HepG2 (cell line): Measurements from ENCODE around the gene TSEN54. TPM values are rescaled to one million over a fixed set of nuclear protein-coding genes. Genes with fewer than 3 reads are reported as not detected.

ENCODE experiments used
- ATAC-seq: fragments of 200-7000 bp; cut with Tn5 transposase; 3 replicates; pipeline ENCODE4 v1.9.1; 2020; ENCODE audit warnings: mild to moderate bottlenecking, moderate library complexity
- BruUV-seq: library from RNA; stranded (reverse); fragments of 400-500 nt; replicated peaks from 2 replicates; lab custom pipeline; 2021; lab: Mats Ljungman, UMichigan
- CTCF ChIA-PET: fragments of 300-600 bp; formaldehyde crosslinking; extraction: SDS; loops from one replicate; lab custom pipeline; 2021; ENCODE audit warnings: low total read pairs, inconsistent platforms, low intra/inter-chr PET ratio; lab: Yijun Ruan, JAX
- POLR2A ChIA-PET: fragments of 350-600 bp; sonication (Branson Sonifier 250); formaldehyde crosslinking; loops from one replicate; lab custom pipeline; 2020; ENCODE audit warnings: antibody characterized with exemption, inconsistent platforms; lab: Yijun Ruan, JAX
- DNase-seq: peaks from one replicate; pipeline ENCODE4 v3.0.0-alpha.2; 2015; ENCODE audit warnings: low spot score
- FAIRE-seq: peaks from 3 replicates; lab custom pipeline; 2011; peaks lifted over from hg19 to GRCh38; lab: Jason Lieb, UNC
- H2AFZ ChIP-seq: one replicate; pipeline ENCODE4 v1.6.1; 2011; ENCODE audit warnings: low read length, inconsistent platforms
- H3K27ac ChIP-seq: fragments of 300-600 bp; 3 replicates; pipeline ENCODE4 v1.8.0; 2011; ENCODE audit warnings: mixed run types, mild to moderate bottlenecking, mixed read lengths, low read length, inconsistent platforms; ENCODE audit not compliant: insufficient read depth; ENCODE audit errors: extremely low read length
- H3K27me3 ChIP-seq, 2 experiments: fragments of 200-600 bp in 1 of 2; 2 replicates in 1 of 2; 3 replicates in 1 of 2; pipeline versions ENCODE4 v1.6.0 to v1.8.0; 2011; ENCODE audit warnings: low read length in 2 of 2, mild to moderate bottlenecking in 2 of 2, moderate library complexity in 2 of 2, inconsistent platforms in 1 of 2; ENCODE audit not compliant: insufficient read depth in 2 of 2, control insufficient read depth in 1 of 2
- H3K36me3 ChIP-seq, 2 experiments: fragments of 200-600 bp in 1 of 2; replicated peaks in 1 of 2; 2 replicates in 1 of 2; 3 replicates in 1 of 2; pipeline versions ENCODE4 v1.5.1 to v1.8.0; 2011; ENCODE audit warnings: low read length in 2 of 2, inconsistent platforms in 1 of 2; ENCODE audit not compliant: insufficient read depth in 2 of 2, control insufficient read depth in 1 of 2
- H3K4me1 ChIP-seq: 2 replicates; pipeline ENCODE4 v1.5.1; 2012; ENCODE audit warnings: low read length, inconsistent platforms; ENCODE audit not compliant: insufficient read depth
- H3K4me2 ChIP-seq: 2 replicates; pipeline ENCODE4 v1.6.0; 2011; ENCODE audit warnings: low read depth, low read length, inconsistent platforms
- H3K4me3 ChIP-seq, 3 experiments: fragments of 200-600 bp in 1 of 3; sonication (generic), shearing (Covaris generic) in 1 of 3; replicated peaks in 1 of 3; 2 replicates each; pipeline ENCODE4 v1.5.1; 2011 to 2016; ENCODE audit warnings: low read length in 3 of 3, inconsistent platforms in 2 of 3, low read depth in 2 of 3, mild to moderate bottlenecking in 2 of 3, control low read depth in 1 of 3, mixed read lengths in 1 of 3; ENCODE audit not compliant: insufficient read depth in 1 of 3
- H3K79me2 ChIP-seq: one replicate; pipeline ENCODE4 v1.6.1; 2011; ENCODE audit warnings: low read length, inconsistent platforms; ENCODE audit not compliant: insufficient read depth
- H3K9ac ChIP-seq: 2 replicates; pipeline ENCODE4 v1.6.0; 2011; ENCODE audit warnings: mild to moderate bottlenecking, low read depth, low read length, inconsistent platforms; ENCODE audit not compliant: insufficient read depth
- H3K9me3 ChIP-seq: 2 replicates; pipeline ENCODE4 v1.5.1; 2012; ENCODE audit warnings: mild to moderate bottlenecking, low read length
- H4K20me1 ChIP-seq: 2 replicates; pipeline ENCODE4 v1.6.0; 2011; ENCODE audit warnings: inconsistent platforms, mild to moderate bottlenecking, low read length, moderate library complexity; ENCODE audit not compliant: insufficient read depth
- DNMT3B ChIP-seq: conservative IDR thresholded peaks from 2 replicates; pipeline ENCODE4 v1.6.1; 2016; ENCODE audit warnings: missing biosample characterization, control low read depth
- FOSL2 ChIP-seq: sonication (generic); formaldehyde crosslinking; IDR thresholded peaks from 2 replicates; pipeline ENCODE4 v1.4.0; 2020; ENCODE audit warnings: missing genetic modification reagents
- KAT8 ChIP-seq: IDR thresholded peaks from 2 replicates; pipeline ENCODE4 v1.6.1; 2016; ENCODE audit warnings: missing genetic modification reagents, missing compliant biosample characterization
- NKX3-1 ChIP-seq: sonication (generic); formaldehyde crosslinking; IDR thresholded peaks from 2 replicates; pipeline ENCODE4 v1.5.0; 2020; ENCODE audit warnings: missing genetic modification reagents
- RAD51 ChIP-seq: fragments of 450-650 bp; IDR thresholded peaks from 2 replicates; pipeline ENCODE4 v1.6.1; 2016; ENCODE audit warnings: borderline replicate concordance
- SAFB2 ChIP-seq: sonication (generic); formaldehyde crosslinking; IDR thresholded peaks from 2 replicates; pipeline ENCODE4 v1.5.1; 2020; ENCODE audit warnings: missing genetic modification reagents, low read depth, mild to moderate bottlenecking, borderline replicate concordance
- SP2 ChIP-seq: sonication (generic); formaldehyde crosslinking; IDR thresholded peaks from 2 replicates; pipeline ENCODE4 v1.5.1; 2020; ENCODE audit warnings: mild to moderate bottlenecking, missing genetic modification reagents
- TOPORS ChIP-seq: sonication (generic); formaldehyde crosslinking; IDR thresholded peaks from 2 replicates; pipeline ENCODE4 v1.8.0; 2023; ENCODE audit warnings: mild to moderate bottlenecking, missing genetic modification reagents
- ZBTB7B ChIP-seq: sonication (generic); formaldehyde crosslinking; IDR thresholded peaks from 2 replicates; pipeline ENCODE4 v1.4.0; 2020; ENCODE audit warnings: missing genetic modification reagents
- ZNF124 ChIP-seq: sonication (generic); formaldehyde crosslinking; IDR thresholded peaks from 2 replicates; pipeline ENCODE4 v1.4.0; 2020; ENCODE audit warnings: missing genetic modification reagents
- ZNF225 ChIP-seq: sonication (generic); formaldehyde crosslinking; IDR thresholded peaks from 2 replicates; pipeline ENCODE4 v1.4.0; 2020; ENCODE audit warnings: mild to moderate bottlenecking, missing genetic modification reagents
- ZNF256 ChIP-seq: sonication (generic); formaldehyde crosslinking; conservative IDR thresholded peaks from 2 replicates; pipeline ENCODE4 v1.4.0; 2020; ENCODE audit warnings: missing genetic modification reagents
- ZNF296 ChIP-seq: sonication (generic); formaldehyde crosslinking; conservative IDR thresholded peaks from 2 replicates; pipeline ENCODE4 v1.5.0; 2020; ENCODE audit warnings: mild to moderate bottlenecking, missing genetic modification reagents
- ZNF660 ChIP-seq: sonication (generic); formaldehyde crosslinking; IDR thresholded peaks from 2 replicates; pipeline ENCODE4 v1.5.1; 2020; ENCODE audit warnings: mild to moderate bottlenecking, low read depth, missing genetic modification reagents, borderline replicate concordance
- ZNF674 ChIP-seq: sonication (generic); formaldehyde crosslinking; IDR thresholded peaks from 2 replicates; pipeline ENCODE4 v1.5.0; 2020; ENCODE audit warnings: low read depth, mild to moderate bottlenecking, missing genetic modification reagents
- WGBS: methylation state at CpG from one replicate; pipeline ENCODE4 v1.1.6; 2017; ENCODE audit warnings: low lambda C conversion rate; 5-methylcytosine and 5-hydroxymethylcytosine counted together
- in situ Hi-C: cut with HindIII; loops from 2 replicates; pipeline ENCODE4 v1.10.0; 2017; ENCODE audit warnings: low pct_unique_long_range_greater_than_20kb; ENCODE audit not compliant: extremely low pct_ligation_motif_present
- intact Hi-C: fragments of 100-400 bp; cut with micrococcal nuclease; formaldehyde crosslinking; loops from one replicate; pipeline ENCODE4 v1.10.0; 2022; ENCODE audit not compliant: unreplicated experiment
- polyA plus RNA-seq, 8 experiments: library from polyadenylated mRNA; depleted of rRNA in 3 of 8; stranded (reverse) in 7 of 8; unstranded in 1 of 8; fragments of >200 nt; fragmentation: Illumina TruSeq in 4 of 8; extraction: Trizol in 4 of 8; gene quantifications; 2 replicates each; pipeline versions ENCODE4 v1.2.1 to v1.2.3, GENCODE V29; 2011 to 2016; ENCODE audit warnings: low read depth in 4 of 8, missing spikeins in 1 of 8, mixed read lengths in 1 of 8; ENCODE audit not compliant: insufficient read depth in 1 of 8
- total RNA-seq, 5 experiments: library from RNA; depleted of rRNA; stranded (reverse); fragments of >200 nt; fragmentation: Illumina TruSeq; extraction: Trizol; gene quantifications; 2 replicates each; pipeline ENCODE4 v1.2.3, GENCODE V29; 2016; ENCODE audit warnings: low read depth in 1 of 5
- TF ChIP-seq, protein P1 (sequence below): sonication (generic); formaldehyde crosslinking; IDR thresholded peaks from 2 replicates; pipeline ENCODE4 v1.4.0; 2020; ENCODE audit warnings: missing genetic modification reagents, mild to moderate bottlenecking, borderline replicate concordance
- TF ChIP-seq, protein P2 (sequence below): sonication (generic); formaldehyde crosslinking; IDR thresholded peaks from 2 replicates; pipeline ENCODE4 v1.4.0; 2020; ENCODE audit warnings: missing genetic modification reagents
- TF ChIP-seq, protein P3 (sequence below): IDR thresholded peaks from 2 replicates; pipeline ENCODE4 v1.6.1; 2016; ENCODE audit warnings: mild to moderate bottlenecking, missing biosample characterization, missing genetic modification reagents
- TF ChIP-seq, protein P4 (sequence below): sonication (generic); formaldehyde crosslinking; conservative IDR thresholded peaks from 2 replicates; pipeline ENCODE4 v1.4.0; 2020; ENCODE audit warnings: missing genetic modification reagents

Gene TSEN54
- total and polyA plus RNA-seq, 2 of the 13 experiments (the other 11 are each of a cell fraction or from before 2014, with no cell fraction given), result 62.9 to 63.3 TPM

DNA sequence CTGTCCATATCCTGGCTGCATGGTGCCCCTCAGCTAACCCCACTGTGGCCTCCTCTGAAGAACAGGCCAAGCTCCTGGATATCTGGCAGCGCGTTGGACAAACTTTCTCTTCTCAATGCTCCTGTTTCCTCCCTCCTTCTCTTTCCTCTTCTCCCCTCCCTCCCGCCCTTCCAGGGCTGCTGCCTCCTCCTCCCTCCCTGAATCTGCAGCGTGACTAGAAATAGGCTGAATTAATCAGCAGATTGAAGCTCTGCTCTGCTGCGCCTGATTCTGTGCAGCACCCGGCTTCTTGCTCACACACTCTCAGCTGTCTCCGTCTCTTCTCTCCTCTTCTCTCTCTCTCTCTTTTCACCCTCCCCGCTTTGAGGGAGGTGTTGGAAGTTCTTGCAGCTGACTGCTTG, 40.1 kb upstream of the TSEN54 start:
- CTCF ChIA-PET, result no interaction called here

More for the DNA sequence above, 40.1 kb upstream of the TSEN54 start:
- no TSS peak for BruUV-seq
- H3K79me2 ChIP-seq, result no peaks in the 10 kb centered on the region
- no peak overlapping the region for H3K27ac ChIP-seq
- FAIRE-seq (no peak), ATAC-seq (no peak), DNase-seq (no peak)
- POLR2A ChIA-PET, result interaction anchor here (1.0 kb wide), 1 partner anchor 20 kb away, joined by 6 read pairs; the partner anchor contains the start of gene TMEM94
- peaks cover 21 to 52% of the 10 kb centered on the region in 2 experiments for H3K36me3 ChIP-seq
- H3K4me3 ChIP-seq, result no peak overlapping the region
- peaks cover 20% of the 10 kb centered on the region for H3K4me1 ChIP-seq
- peaks cover 13% of the 10 kb centered on the region; the same call in 1 of the 2 replicates for H4K20me1 ChIP-seq
- no peaks in the 10 kb centered on the region for H3K9me3 ChIP-seq
- H2AFZ ChIP-seq, result no peak overlapping the region
- H3K4me2 ChIP-seq, result no peak overlapping the region
- WGBS, result 96% methylated on average over 8 of the region's 8 CpGs
- intact Hi-C loops, result no loop called here
- H3K9ac ChIP-seq, result no peak overlapping the region
- no peaks in the 10 kb centered on the region for H3K27me3 ChIP-seq
- in situ Hi-C loops, result no loop called here
- TF ChIP-seq, protein P1, sequence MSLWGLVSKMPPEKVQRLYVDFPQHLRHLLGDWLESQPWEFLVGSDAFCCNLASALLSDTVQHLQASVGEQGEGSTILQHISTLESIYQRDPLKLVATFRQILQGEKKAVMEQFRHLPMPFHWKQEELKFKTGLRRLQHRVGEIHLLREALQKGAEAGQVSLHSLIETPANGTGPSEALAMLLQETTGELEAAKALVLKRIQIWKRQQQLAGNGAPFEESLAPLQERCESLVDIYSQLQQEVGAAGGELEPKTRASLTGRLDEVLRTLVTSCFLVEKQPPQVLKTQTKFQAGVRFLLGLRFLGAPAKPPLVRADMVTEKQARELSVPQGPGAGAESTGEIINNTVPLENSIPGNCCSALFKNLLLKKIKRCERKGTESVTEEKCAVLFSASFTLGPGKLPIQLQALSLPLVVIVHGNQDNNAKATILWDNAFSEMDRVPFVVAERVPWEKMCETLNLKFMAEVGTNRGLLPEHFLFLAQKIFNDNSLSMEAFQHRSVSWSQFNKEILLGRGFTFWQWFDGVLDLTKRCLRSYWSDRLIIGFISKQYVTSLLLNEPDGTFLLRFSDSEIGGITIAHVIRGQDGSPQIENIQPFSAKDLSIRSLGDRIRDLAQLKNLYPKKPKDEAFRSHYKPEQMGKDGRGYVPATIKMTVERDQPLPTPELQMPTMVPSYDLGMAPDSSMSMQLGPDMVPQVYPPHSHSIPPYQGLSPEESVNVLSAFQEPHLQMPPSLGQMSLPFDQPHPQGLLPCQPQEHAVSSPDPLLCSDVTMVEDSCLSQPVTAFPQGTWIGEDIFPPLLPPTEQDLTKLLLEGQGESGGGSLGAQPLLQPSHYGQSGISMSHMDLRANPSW, result no peak
- TF ChIP-seq ZNF296 (CRISPR knock-in tag) (no peak), ZNF225 (CRISPR knock-in tag) (no peak), ZNF660 (CRISPR knock-in tag) (no peak), SP2 (CRISPR knock-in tag) (no peak), SAFB2 (CRISPR knock-in tag) (no peak), ZNF674 (CRISPR knock-in tag) (no peak), RAD51 (no peak), TOPORS (CRISPR knock-in tag) (no peak), ZNF124 (CRISPR knock-in tag) (no peak), DNMT3B (CRISPR knock-in tag) (no peak), FOSL2 (CRISPR knock-in tag) (no peak), ZBTB7B (no peak), ZNF256 (no peak), KAT8 (CRISPR knock-in tag) (no peak), NKX3-1 (CRISPR knock-in tag) (no peak)
- TF ChIP-seq, protein P2, sequence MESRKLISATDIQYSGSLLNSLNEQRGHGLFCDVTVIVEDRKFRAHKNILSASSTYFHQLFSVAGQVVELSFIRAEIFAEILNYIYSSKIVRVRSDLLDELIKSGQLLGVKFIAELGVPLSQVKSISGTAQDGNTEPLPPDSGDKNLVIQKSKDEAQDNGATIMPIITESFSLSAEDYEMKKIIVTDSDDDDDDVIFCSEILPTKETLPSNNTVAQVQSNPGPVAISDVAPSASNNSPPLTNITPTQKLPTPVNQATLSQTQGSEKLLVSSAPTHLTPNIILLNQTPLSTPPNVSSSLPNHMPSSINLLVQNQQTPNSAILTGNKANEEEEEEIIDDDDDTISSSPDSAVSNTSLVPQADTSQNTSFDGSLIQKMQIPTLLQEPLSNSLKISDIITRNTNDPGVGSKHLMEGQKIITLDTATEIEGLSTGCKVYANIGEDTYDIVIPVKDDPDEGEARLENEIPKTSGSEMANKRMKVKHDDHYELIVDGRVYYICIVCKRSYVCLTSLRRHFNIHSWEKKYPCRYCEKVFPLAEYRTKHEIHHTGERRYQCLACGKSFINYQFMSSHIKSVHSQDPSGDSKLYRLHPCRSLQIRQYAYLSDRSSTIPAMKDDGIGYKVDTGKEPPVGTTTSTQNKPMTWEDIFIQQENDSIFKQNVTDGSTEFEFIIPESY (CRISPR knock-in tag), result no peak
- TF ChIP-seq, protein P3, sequence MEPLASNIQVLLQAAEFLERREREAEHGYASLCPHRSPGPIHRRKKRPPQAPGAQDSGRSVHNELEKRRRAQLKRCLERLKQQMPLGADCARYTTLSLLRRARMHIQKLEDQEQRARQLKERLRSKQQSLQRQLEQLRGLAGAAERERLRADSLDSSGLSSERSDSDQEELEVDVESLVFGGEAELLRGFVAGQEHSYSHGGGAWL (CRISPR knock-in tag), result no peak
- TF ChIP-seq, protein P4, sequence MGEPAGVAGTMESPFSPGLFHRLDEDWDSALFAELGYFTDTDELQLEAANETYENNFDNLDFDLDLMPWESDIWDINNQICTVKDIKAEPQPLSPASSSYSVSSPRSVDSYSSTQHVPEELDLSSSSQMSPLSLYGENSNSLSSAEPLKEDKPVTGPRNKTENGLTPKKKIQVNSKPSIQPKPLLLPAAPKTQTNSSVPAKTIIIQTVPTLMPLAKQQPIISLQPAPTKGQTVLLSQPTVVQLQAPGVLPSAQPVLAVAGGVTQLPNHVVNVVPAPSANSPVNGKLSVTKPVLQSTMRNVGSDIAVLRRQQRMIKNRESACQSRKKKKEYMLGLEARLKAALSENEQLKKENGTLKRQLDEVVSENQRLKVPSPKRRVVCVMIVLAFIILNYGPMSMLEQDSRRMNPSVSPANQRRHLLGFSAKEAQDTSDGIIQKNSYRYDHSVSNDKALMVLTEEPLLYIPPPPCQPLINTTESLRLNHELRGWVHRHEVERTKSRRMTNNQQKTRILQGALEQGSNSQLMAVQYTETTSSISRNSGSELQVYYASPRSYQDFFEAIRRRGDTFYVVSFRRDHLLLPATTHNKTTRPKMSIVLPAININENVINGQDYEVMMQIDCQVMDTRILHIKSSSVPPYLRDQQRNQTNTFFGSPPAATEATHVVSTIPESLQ (CRISPR knock-in tag), result no peak
